HepG2 (cell line): ENCODE data around the gene ATP9A. TPM values are rescaled to one million over a fixed set of nuclear protein-coding genes. Genes with fewer than 3 reads are reported as not detected.
A peak's percentile ranks its signal among the peaks of the same experiment; 100 is the strongest.

Experiments
- CEBPB ChIP-seq: IDR thresholded peaks from 2 replicates; pipeline ENCODE4 v1.6.1; 2011; ENCODE audit warnings: low read depth, low read length, improper control_type of control experiment, borderline replicate concordance
- DMAP1 ChIP-seq: IDR thresholded peaks from 2 replicates; pipeline ENCODE4 v1.6.1; 2016
- GZF1 ChIP-seq: sonication (generic); formaldehyde crosslinking; IDR thresholded peaks from 2 replicates; pipeline ENCODE4 v1.5.1; 2020; ENCODE audit warnings: mild to moderate bottlenecking, missing genetic modification reagents
- HDAC2 ChIP-seq: sonication (generic); formaldehyde crosslinking; IDR thresholded peaks from 2 replicates; pipeline ENCODE4 v1.4.0; 2020; ENCODE audit warnings: missing genetic modification reagents
- HNRNPL ChIP-seq: fragments of 200-400 bp; formaldehyde crosslinking; IDR thresholded peaks from 2 replicates; pipeline ENCODE4 v1.6.1; 2017; ENCODE audit warnings: mild to moderate bottlenecking, low read depth, low read length
- HNRNPLL ChIP-seq: fragments of 200-400 bp; formaldehyde crosslinking; IDR thresholded peaks from 2 replicates; pipeline ENCODE4 v1.6.1; 2017; ENCODE audit warnings: mild to moderate bottlenecking, low read depth, low read length; ENCODE audit not compliant: poor library complexity, severe bottlenecking
- HOXA3 ChIP-seq: sonication (generic); formaldehyde crosslinking; IDR thresholded peaks from 2 replicates; pipeline ENCODE4 v1.5.0; 2020; ENCODE audit warnings: missing genetic modification reagents
- JUNB ChIP-seq: sonication (generic); formaldehyde crosslinking; IDR thresholded peaks from 2 replicates; pipeline ENCODE4 v1.8.0; 2022; ENCODE audit warnings: missing genetic modification reagents, mild to moderate bottlenecking, borderline replicate concordance
- KLF13 ChIP-seq: sonication (generic); formaldehyde crosslinking; IDR thresholded peaks from 2 replicates; pipeline ENCODE4 v1.4.0; 2020; ENCODE audit warnings: mild to moderate bottlenecking, missing genetic modification reagents
- SIN3B ChIP-seq: fragments of 150-350 bp; IDR thresholded peaks from 2 replicates; pipeline ENCODE4 v1.6.1; 2014; ENCODE audit warnings: low read length
- SIX4 ChIP-seq: sonication (generic); formaldehyde crosslinking; IDR thresholded peaks from 2 replicates; pipeline ENCODE4 v1.4.0; 2020; ENCODE audit warnings: missing genetic modification reagents
- SRY ChIP-seq: sonication (generic); formaldehyde crosslinking; IDR thresholded peaks from 2 replicates; pipeline ENCODE4 v1.8.0; 2022; ENCODE audit warnings: mild to moderate bottlenecking, missing genetic modification reagents
- ZBTB33 ChIP-seq: sonication (generic); formaldehyde crosslinking; IDR thresholded peaks from 2 replicates; pipeline ENCODE4 v1.4.0; 2020; ENCODE audit warnings: missing genetic modification reagents
- ZBTB38 ChIP-seq: sonication (generic); formaldehyde crosslinking; IDR thresholded peaks from 2 replicates; pipeline ENCODE4 v1.5.1; 2020; ENCODE audit warnings: mild to moderate bottlenecking, missing genetic modification reagents
- ZNF281 ChIP-seq: sonication (generic); formaldehyde crosslinking; IDR thresholded peaks from 2 replicates; pipeline ENCODE4 v1.4.0; 2020; ENCODE audit warnings: missing genetic modification reagents, borderline replicate concordance
- ZNF30 ChIP-seq: sonication (generic); formaldehyde crosslinking; IDR thresholded peaks from 2 replicates; pipeline ENCODE4 v1.5.0; 2020; ENCODE audit warnings: mild to moderate bottlenecking, missing genetic modification reagents
- ZNF44 ChIP-seq: sonication (generic); formaldehyde crosslinking; IDR thresholded peaks from 2 replicates; pipeline ENCODE4 v1.5.1; 2020; ENCODE audit warnings: mild to moderate bottlenecking, missing genetic modification reagents
- ZNF678 ChIP-seq: sonication (generic); formaldehyde crosslinking; IDR thresholded peaks from 2 replicates; pipeline ENCODE4 v1.4.0; 2020; ENCODE audit warnings: mild to moderate bottlenecking, missing genetic modification reagents
- ZNF709 ChIP-seq: sonication (generic); formaldehyde crosslinking; IDR thresholded peaks from 2 replicates; pipeline ENCODE4 v1.5.0; 2020; ENCODE audit warnings: mild to moderate bottlenecking, missing genetic modification reagents
- ZNF766 ChIP-seq: sonication (generic); formaldehyde crosslinking; IDR thresholded peaks from 2 replicates; pipeline ENCODE4 v1.5.0; 2020; ENCODE audit warnings: missing genetic modification reagents, borderline replicate concordance
- ZSCAN21 ChIP-seq: sonication (generic); formaldehyde crosslinking; IDR thresholded peaks from 2 replicates; pipeline ENCODE4 v1.8.0; 2022; ENCODE audit warnings: mild to moderate bottlenecking, missing genetic modification reagents, moderate library complexity, borderline replicate concordance
- ZSCAN29 ChIP-seq: sonication (generic); formaldehyde crosslinking; conservative IDR thresholded peaks from 2 replicates; pipeline ENCODE4 v1.4.0; 2020; ENCODE audit warnings: mild to moderate bottlenecking, missing genetic modification reagents
- polyA plus RNA-seq, 8 experiments: library from polyadenylated mRNA; depleted of rRNA in 3 of 8; stranded (reverse) in 7 of 8; unstranded in 1 of 8; fragments of >200 nt; fragmentation: Illumina TruSeq in 4 of 8; extraction: Trizol in 4 of 8; gene quantifications; 2 replicates each; pipeline versions ENCODE4 v1.2.1 to v1.2.3, GENCODE V29; 2011 to 2016; ENCODE audit warnings: low read depth in 4 of 8, missing spikeins in 1 of 8, mixed read lengths in 1 of 8; ENCODE audit not compliant: insufficient read depth in 1 of 8
- total RNA-seq, 5 experiments: library from RNA; depleted of rRNA; stranded (reverse); fragments of >200 nt; fragmentation: Illumina TruSeq; extraction: Trizol; gene quantifications; 2 replicates each; pipeline ENCODE4 v1.2.3, GENCODE V29; 2016; ENCODE audit warnings: low read depth in 1 of 5
- TF ChIP-seq, protein P1 (sequence below): sonication (generic); formaldehyde crosslinking; conservative IDR thresholded peaks from 2 replicates; pipeline ENCODE4 v1.8.0; 2022; ENCODE audit warnings: low read depth, missing genetic modification reagents
- TF ChIP-seq, protein P2 (sequence below): sonication (generic); formaldehyde crosslinking; IDR thresholded peaks from 2 replicates; pipeline ENCODE4 v1.4.0; 2020; ENCODE audit warnings: mild to moderate bottlenecking, missing genetic modification reagents

Gene ATP9A
- total and polyA plus RNA-seq, 2 of the 13 experiments (the other 11 are each of a cell fraction or from before 2014, with no cell fraction given): 11.8 to 18.5 TPM

GRCh38 chr20:51800060-51800871 lies 32.1 kb upstream of the ATP9A start (continued):
- TF ChIP-seq, protein P1, sequence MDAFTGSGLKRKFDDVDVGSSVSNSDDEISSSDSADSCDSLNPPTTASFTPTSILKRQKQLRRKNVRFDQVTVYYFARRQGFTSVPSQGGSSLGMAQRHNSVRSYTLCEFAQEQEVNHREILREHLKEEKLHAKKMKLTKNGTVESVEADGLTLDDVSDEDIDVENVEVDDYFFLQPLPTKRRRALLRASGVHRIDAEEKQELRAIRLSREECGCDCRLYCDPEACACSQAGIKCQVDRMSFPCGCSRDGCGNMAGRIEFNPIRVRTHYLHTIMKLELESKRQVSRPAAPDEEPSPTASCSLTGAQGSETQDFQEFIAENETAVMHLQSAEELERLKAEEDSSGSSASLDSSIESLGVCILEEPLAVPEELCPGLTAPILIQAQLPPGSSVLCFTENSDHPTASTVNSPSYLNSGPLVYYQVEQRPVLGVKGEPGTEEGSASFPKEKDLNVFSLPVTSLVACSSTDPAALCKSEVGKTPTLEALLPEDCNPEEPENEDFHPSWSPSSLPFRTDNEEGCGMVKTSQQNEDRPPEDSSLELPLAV (CRISPR knock-in tag): no peak
- TF ChIP-seq CEBPB (no peak), SIX4 (CRISPR knock-in tag) (no peak), DMAP1 (no peak), SRY (CRISPR knock-in tag) (peak; percentile 47; the same call in 1 of the 2 replicates), HNRNPL (0 out of 2 replicates have a peak, but pooled peaks have one; percentile 68), ZNF281 (peak; percentile 47; the same call in 1 of the 2 replicates), ZNF44 (CRISPR knock-in tag) (no peak), JUNB (CRISPR knock-in tag) (no peak), HDAC2 (CRISPR knock-in tag) (peak; percentile 58; the same call in 1 of the 2 replicates), HOXA3 (CRISPR knock-in tag) (peak; percentile 83), ZNF678 (CRISPR knock-in tag) (0 out of 2 replicates have a peak, but pooled peaks have one; percentile 40), ZSCAN29 (CRISPR knock-in tag) (no peak), SIN3B (no peak), ZBTB38 (CRISPR knock-in tag) (peak; percentile 92), KLF13 (CRISPR knock-in tag) (peak; percentile 99), ZBTB33 (CRISPR knock-in tag) (peak; percentile 56), HNRNPLL (peak; percentile 66), GZF1 (CRISPR knock-in tag) (peak; percentile 41; the same call in 1 of the 2 replicates), ZNF766 (0 out of 2 replicates have a peak, but pooled peaks have one; percentile 22), ZNF709 (CRISPR knock-in tag) (no peak; the same call in 1 of the 2 replicates), ZSCAN21 (peak; percentile 51; the same call in 1 of the 2 replicates), ZNF30 (CRISPR knock-in tag) (no peak)
- TF ChIP-seq, protein P2, sequence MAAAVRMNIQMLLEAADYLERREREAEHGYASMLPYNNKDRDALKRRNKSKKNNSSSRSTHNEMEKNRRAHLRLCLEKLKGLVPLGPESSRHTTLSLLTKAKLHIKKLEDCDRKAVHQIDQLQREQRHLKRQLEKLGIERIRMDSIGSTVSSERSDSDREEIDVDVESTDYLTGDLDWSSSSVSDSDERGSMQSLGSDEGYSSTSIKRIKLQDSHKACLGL (CRISPR knock-in tag): peak; percentile 63; the same call in 1 of the 2 replicates
